Keratinocyte (primary cell): ENCODE measurements around the gene PRDX6. TPM values are rescaled to one million over a fixed set of nuclear protein-coding genes. Genes with fewer than 3 reads are reported as not detected.

Experiments
- DNase-seq: peaks from one replicate; pipeline ENCODE4 v3.0.0-alpha.2; 2011; ENCODE audit warnings: low read depth, missing footprints, low spot score
- FAIRE-seq: peaks from 2 replicates; lab custom pipeline; 2011; peaks lifted over from hg19 to GRCh38; lab: Jason Lieb, UNC
- H2AFZ ChIP-seq: 2 replicates; pipeline ENCODE4 v1.6.0; 2012; ENCODE audit warnings: low read length, control low read depth, inconsistent platforms; ENCODE audit not compliant: control insufficient read depth
- H3K27ac ChIP-seq: 2 replicates; pipeline ENCODE4 v1.5.1; 2011; ENCODE audit warnings: low read length; ENCODE audit not compliant: control insufficient read depth, insufficient read depth
- H3K27me3 ChIP-seq: 3 replicates; pipeline ENCODE4 v1.6.0; 2011; ENCODE audit warnings: low read length; ENCODE audit not compliant: control insufficient read depth, insufficient read depth; ENCODE audit errors: extremely low read depth
- H3K36me3 ChIP-seq, 2 experiments: 2 replicates in 1 of 2; 3 replicates in 1 of 2; pipeline ENCODE4 v1.5.1; 2011; ENCODE audit warnings: low read length in 2 of 2, mild to moderate bottlenecking in 1 of 2; ENCODE audit not compliant: control insufficient read depth in 2 of 2, insufficient read depth in 2 of 2; ENCODE audit errors: extremely low read depth in 1 of 2
- H3K4me1 ChIP-seq: 3 replicates; pipeline ENCODE4 v1.5.1; 2011; ENCODE audit warnings: low read length; ENCODE audit not compliant: control insufficient read depth, insufficient read depth; ENCODE audit errors: extremely low read depth
- H3K4me2 ChIP-seq: 3 replicates; pipeline ENCODE4 v1.6.0; 2011; ENCODE audit warnings: low read depth, low read length; ENCODE audit not compliant: control insufficient read depth, insufficient read depth; ENCODE audit errors: extremely low read depth
- H3K4me3 ChIP-seq, 3 experiments: fragments of 200-600 bp in 1 of 3; sonication (generic) in 1 of 3; 2 replicates in 2 of 3; 3 replicates in 1 of 3; pipeline ENCODE4 v1.5.1; 2011 to 2016; ENCODE audit warnings: low read length in 3 of 3, mild to moderate bottlenecking in 3 of 3, control low read depth in 2 of 3, inconsistent platforms in 1 of 3, low read depth in 1 of 3, mixed read lengths in 1 of 3, mixed run types in 1 of 3, moderate library complexity in 1 of 3; ENCODE audit not compliant: control insufficient read depth in 2 of 3, insufficient read depth in 2 of 3; ENCODE audit errors: extremely low read depth in 1 of 3
- H3K79me2 ChIP-seq: 2 replicates; pipeline ENCODE4 v1.6.0; 2012; ENCODE audit warnings: low read length; ENCODE audit not compliant: control insufficient read depth, insufficient read depth
- H3K9ac ChIP-seq: 3 replicates; pipeline ENCODE4 v1.6.0; 2011; ENCODE audit warnings: low read length; ENCODE audit not compliant: control insufficient read depth, insufficient read depth; ENCODE audit errors: extremely low read depth
- H3K9me1 ChIP-seq: 3 replicates; pipeline ENCODE4 v1.6.0; 2011; ENCODE audit warnings: low read length; ENCODE audit not compliant: control insufficient read depth, insufficient read depth; ENCODE audit errors: extremely low read depth
- H3K9me3 ChIP-seq: 2 replicates; pipeline ENCODE4 v1.5.1; 2012; ENCODE audit warnings: low read depth, low read length; ENCODE audit not compliant: control insufficient read depth
- H4K20me1 ChIP-seq: 3 replicates; pipeline ENCODE4 v1.6.0; 2011; ENCODE audit warnings: low read length; ENCODE audit not compliant: control insufficient read depth, insufficient read depth; ENCODE audit errors: extremely low read depth
- EZH2 ChIP-seq: IDR thresholded peaks from one replicate; pipeline ENCODE4 v1.6.1; 2012; ENCODE audit warnings: inconsistent platforms, mild to moderate bottlenecking, low read length, moderate library complexity
- dilution Hi-C: fragments of 300-500 bp; cut with MboI; formaldehyde crosslinking; loops from one replicate; pipeline ENCODE4 v1.7.0; 2020; ENCODE audit warnings: low sequenced_read_pairs; ENCODE audit not compliant: extremely low pct_ligation_motif_present
- polyA plus RNA-seq, 5 experiments: library from polyadenylated mRNA; depleted of rRNA in 3 of 5; stranded (reverse) in 3 of 5; stranded (forward) in 1 of 5; unstranded in 1 of 5; fragments of >200 nt; gene quantifications; 1 replicate in 1 of 5; 2 replicates in 3 of 5; 3 replicates in 1 of 5; pipeline versions ENCODE4 v1.2.1 to v1.2.3, GENCODE V29; 2011 to 2012; ENCODE audit warnings: missing spikeins in 2 of 5, low read depth in 1 of 5, low replicate concordance in 1 of 5
- TF ChIP-seq, protein P1 (sequence below), 3 experiments: IDR thresholded peaks in 1 of 3; conservative IDR thresholded peaks in 1 of 3; optimal IDR thresholded peaks in 1 of 3; 2 replicates in 2 of 3; 3 replicates in 1 of 3; pipeline versions ENCODE3 to v1.5.1; 2011; ENCODE audit warnings: low read length in 3 of 3, mild to moderate bottlenecking in 3 of 3, moderate library complexity in 2 of 3, control low read depth in 1 of 3, inconsistent platforms in 1 of 3; ENCODE audit not compliant: insufficient read depth in 2 of 3; ENCODE audit errors: extremely low read depth in 1 of 3

PRDX6 gene
- polyA plus RNA-seq, 1 donor (not counting 4 experiments of a cell fraction or from before 2014, with no cell fraction given) = 248 TPM

DNA sequence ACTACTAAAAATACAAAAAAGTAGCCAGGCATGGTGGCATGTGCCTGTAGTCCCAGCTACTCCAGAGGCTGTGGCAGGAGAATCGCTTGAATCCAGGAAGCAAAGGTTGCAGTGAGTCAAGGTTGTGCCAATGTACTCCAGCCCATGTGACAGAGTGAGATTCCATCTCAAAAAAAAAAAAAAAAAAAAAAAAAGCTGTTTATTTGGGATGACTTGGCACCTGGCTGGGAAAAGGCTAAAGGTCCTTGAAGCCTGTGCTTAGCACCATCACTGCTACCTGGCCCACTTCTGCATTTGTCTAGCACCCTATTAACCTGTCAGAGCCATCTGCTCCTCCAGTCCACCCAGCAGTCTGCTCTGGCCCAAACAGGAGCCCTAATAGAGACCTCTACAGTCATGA is 25.0 kb downstream of the PRDX6 start:
- DNase-seq = no peak
- H3K9me1 ChIP-seq = no peaks in the 10 kb centered on the region
- TF ChIP-seq, protein P1, sequence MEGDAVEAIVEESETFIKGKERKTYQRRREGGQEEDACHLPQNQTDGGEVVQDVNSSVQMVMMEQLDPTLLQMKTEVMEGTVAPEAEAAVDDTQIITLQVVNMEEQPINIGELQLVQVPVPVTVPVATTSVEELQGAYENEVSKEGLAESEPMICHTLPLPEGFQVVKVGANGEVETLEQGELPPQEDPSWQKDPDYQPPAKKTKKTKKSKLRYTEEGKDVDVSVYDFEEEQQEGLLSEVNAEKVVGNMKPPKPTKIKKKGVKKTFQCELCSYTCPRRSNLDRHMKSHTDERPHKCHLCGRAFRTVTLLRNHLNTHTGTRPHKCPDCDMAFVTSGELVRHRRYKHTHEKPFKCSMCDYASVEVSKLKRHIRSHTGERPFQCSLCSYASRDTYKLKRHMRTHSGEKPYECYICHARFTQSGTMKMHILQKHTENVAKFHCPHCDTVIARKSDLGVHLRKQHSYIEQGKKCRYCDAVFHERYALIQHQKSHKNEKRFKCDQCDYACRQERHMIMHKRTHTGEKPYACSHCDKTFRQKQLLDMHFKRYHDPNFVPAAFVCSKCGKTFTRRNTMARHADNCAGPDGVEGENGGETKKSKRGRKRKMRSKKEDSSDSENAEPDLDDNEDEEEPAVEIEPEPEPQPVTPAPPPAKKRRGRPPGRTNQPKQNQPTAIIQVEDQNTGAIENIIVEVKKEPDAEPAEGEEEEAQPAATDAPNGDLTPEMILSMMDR (optimal IDR thresholded peaks at IDR 0.05 in 1 of 3, IDR thresholded peaks at IDR 0.05 in 1 of 3, conservative IDR thresholded peaks at IDR 0.05 in 1 of 3; ENCODE audit: extremely low read depth in 1 of 3, insufficient read depth in 2 of 3, low read length in 3 of 3) = no peak
- FAIRE-seq = no peak
- no peaks in the 10 kb centered on the region for H3K9me3 ChIP-seq
- no peak overlapping the region for H3K4me3 ChIP-seq
- H3K9ac ChIP-seq = no peak overlapping the region
- H3K4me1 ChIP-seq = no peaks in the 10 kb centered on the region
- dilution Hi-C loops = no loop called here
- H3K27ac ChIP-seq = no peak overlapping the region
- H3K36me3 ChIP-seq = no peaks in the 10 kb centered on the region
- no peak overlapping the region for H3K4me2 ChIP-seq
- H4K20me1 ChIP-seq = no peaks in the 10 kb centered on the region
- no peaks in the 10 kb centered on the region for H3K79me2 ChIP-seq
- no peak overlapping the region for H2AFZ ChIP-seq
- no peaks in the 10 kb centered on the region for H3K27me3 ChIP-seq

DNA sequence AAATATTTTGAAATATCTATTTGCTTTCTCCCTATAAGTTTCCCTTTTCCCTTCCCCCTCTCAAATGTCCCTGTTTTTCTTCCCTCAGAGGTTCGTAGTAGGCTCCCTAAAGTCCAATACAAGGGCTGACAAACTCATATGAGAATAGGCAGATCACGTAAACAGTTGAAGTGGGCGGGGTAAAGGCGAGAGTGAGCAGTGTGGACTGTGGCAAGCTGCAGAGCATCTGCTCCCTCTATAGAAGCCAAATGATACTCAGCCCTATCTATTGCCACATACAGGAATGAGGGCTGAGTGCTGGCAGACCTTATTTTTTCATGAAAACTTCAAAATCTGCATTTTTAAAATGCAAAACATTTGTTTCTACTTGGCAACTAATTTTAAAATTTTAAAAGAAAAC is 26.3 kb downstream of the PRDX6 start:
- TF ChIP-seq, protein P1 (optimal IDR thresholded peaks at IDR 0.05 in 1 of 3, IDR thresholded peaks at IDR 0.05 in 1 of 3, conservative IDR thresholded peaks at IDR 0.05 in 1 of 3; ENCODE audit: extremely low read depth in 1 of 3, insufficient read depth in 2 of 3, low read length in 3 of 3) = no peak
- no peak for TF ChIP-seq EZH2
- Histone ChIP-seq H3K4me1 (no peaks in the 10 kb centered on the region), H3K9me1 (no peaks in the 10 kb centered on the region), H3K27ac (no peak overlapping the region), H3K79me2 (no peaks in the 10 kb centered on the region), H3K36me3 (no peaks in the 10 kb centered on the region), H3K4me2 (no peak overlapping the region), H3K9ac (no peak overlapping the region), H2AFZ (no peak overlapping the region), H4K20me1 (no peaks in the 10 kb centered on the region), H3K9me3 (no peaks in the 10 kb centered on the region), H3K4me3 (no peak overlapping the region), H3K27me3 (no peaks in the 10 kb centered on the region)
- FAIRE-seq = no peak
- DNase-seq = no peak
- dilution Hi-C loops = no loop called here
